ENCODE measurements around the gene C16orf87.
"Not testable (repeated sequence)": the region's sequence is repeated elsewhere in the genome, so short reads cannot be mapped to it uniquely, and the experiment has no call there.

DNA sequence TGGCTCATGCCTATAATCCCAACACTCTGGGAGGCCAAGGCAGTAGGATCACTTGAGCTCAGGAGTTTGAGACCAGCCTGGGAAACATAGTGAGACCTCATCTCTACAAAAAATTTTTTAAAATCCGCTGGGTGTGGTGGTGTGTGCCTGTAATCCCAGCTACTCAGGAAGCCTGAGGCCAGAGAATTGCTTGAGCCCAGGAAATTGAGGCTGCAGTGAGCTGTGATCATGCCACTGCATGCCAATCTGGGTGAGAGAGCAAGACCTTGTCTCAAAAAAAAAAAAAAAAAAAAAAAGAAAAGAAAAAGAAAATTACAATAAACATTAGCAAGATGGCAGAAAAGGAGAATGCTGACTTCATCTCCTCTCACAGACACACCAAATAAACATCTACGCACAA, 46.4 kb downstream of the C16orf87 start:
- not testable (repeated sequence) for TF ChIP-seq ARNT (IDR thresholded peaks at IDR 0.05); FOXK2 (IDR thresholded peaks at IDR 0.05); BHLHE40 (IDR thresholded peaks at IDR 0.05; ENCODE audit: borderline replicate concordance); CTBP1 (IDR thresholded peaks at IDR 0.05; ENCODE audit: borderline replicate concordance)
